ENCODE results near the gene PRKN. TPM values are rescaled to one million over a fixed set of nuclear protein-coding genes. Genes with fewer than 3 reads are reported as not detected.

Gene PRKN
- total and polyA plus RNA-seq, 2 donors (not counting 3 experiments of a cell fraction or from before 2014, with no cell fraction given) = 0.06 TPM; not detected in 1

DNA sequence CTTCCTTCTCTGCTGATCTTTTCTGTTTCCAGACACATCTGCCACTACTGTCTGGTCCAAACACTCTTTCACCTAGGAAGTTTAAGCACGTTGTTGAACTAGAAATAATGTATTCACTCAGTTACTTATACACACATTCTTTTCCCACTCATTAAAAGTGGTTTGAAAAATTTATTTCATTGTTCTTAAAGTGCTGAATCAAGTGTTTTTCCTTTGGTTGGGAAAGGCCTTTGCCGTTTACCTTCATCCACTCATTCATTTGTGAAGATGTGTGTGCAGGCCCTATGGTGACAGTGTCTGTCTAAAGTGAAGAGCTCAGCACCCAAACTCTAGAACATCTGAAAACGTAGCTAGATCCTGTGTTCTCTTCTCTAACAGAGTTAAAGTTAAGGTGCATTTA is 1389.6 kb downstream of the PRKN start:
- no peaks in the 10 kb centered on the region for H3K36me3 ChIP-seq (ENCODE audit: control insufficient read depth in 2 of 2, extremely low read depth in 1 of 2, insufficient read depth in 2 of 2, low read length in 2 of 2)
- no peaks in the 10 kb centered on the region for H3K79me2 ChIP-seq (ENCODE audit: control insufficient read depth, insufficient read depth, low read length)
- no peak for TF ChIP-seq MYC (IDR thresholded peaks at IDR 0.05; ENCODE audit: low read depth, low read length)
- TF ChIP-seq POLR2AphosphoS5 (IDR thresholded peaks at IDR 0.05; ENCODE audit: insufficient read depth, low read depth, low read length) = no peak
- TF ChIP-seq GATA2 (IDR thresholded peaks at IDR 0.05; ENCODE audit: insufficient read depth, insufficient read length, low read depth, low read length) = no peak
- TF ChIP-seq, protein P1, sequence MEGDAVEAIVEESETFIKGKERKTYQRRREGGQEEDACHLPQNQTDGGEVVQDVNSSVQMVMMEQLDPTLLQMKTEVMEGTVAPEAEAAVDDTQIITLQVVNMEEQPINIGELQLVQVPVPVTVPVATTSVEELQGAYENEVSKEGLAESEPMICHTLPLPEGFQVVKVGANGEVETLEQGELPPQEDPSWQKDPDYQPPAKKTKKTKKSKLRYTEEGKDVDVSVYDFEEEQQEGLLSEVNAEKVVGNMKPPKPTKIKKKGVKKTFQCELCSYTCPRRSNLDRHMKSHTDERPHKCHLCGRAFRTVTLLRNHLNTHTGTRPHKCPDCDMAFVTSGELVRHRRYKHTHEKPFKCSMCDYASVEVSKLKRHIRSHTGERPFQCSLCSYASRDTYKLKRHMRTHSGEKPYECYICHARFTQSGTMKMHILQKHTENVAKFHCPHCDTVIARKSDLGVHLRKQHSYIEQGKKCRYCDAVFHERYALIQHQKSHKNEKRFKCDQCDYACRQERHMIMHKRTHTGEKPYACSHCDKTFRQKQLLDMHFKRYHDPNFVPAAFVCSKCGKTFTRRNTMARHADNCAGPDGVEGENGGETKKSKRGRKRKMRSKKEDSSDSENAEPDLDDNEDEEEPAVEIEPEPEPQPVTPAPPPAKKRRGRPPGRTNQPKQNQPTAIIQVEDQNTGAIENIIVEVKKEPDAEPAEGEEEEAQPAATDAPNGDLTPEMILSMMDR (IDR thresholded peaks at IDR 0.05; ENCODE audit: extremely low read depth in 1 of 2, insufficient read depth in 1 of 2, low read depth in 1 of 2, low read length in 2 of 2) = no peak
- no peak for TF ChIP-seq EZH2 (IDR thresholded peaks at IDR 0.05; ENCODE audit: borderline replicate concordance, low read depth, low read length, severe bottlenecking)
- TF ChIP-seq, protein P2, sequence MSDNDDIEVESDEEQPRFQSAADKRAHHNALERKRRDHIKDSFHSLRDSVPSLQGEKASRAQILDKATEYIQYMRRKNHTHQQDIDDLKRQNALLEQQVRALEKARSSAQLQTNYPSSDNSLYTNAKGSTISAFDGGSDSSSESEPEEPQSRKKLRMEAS (IDR thresholded peaks at IDR 0.05; ENCODE audit: insufficient read depth, insufficient read length) = no peak
- TF ChIP-seq POLR2A (IDR thresholded peaks at IDR 0.05; ENCODE audit: low read depth, low read length) = no peak
- dilution Hi-C loops (cut with MboI; ENCODE audit: extremely low pct_ligation_motif_present, low sequenced_read_pairs) = no loop called here
- H4K20me1 ChIP-seq (replicated peaks; ENCODE audit: control insufficient read depth, extremely low read depth, insufficient read depth, low read length) = no peaks in the 10 kb centered on the region
- H3K27me3 ChIP-seq (ENCODE audit: control insufficient read depth in 2 of 2, insufficient read depth in 2 of 2, low read length in 2 of 2) = no peaks in the 10 kb centered on the region
- H3K4me3 ChIP-seq (replicated peaks in 1 of 3; ENCODE audit: insufficient read depth in 1 of 3, low read depth in 1 of 3, low read length in 3 of 3) = no peak overlapping the region
- no peak for FAIRE-seq
- H3K9ac ChIP-seq (replicated peaks; ENCODE audit: extremely low read depth, insufficient read depth, low read length) = no peak overlapping the region
- H3K4me1 ChIP-seq (ENCODE audit: control insufficient read depth, extremely low read depth, insufficient read depth, low read length) = no peaks in the 10 kb centered on the region
- no peaks in the 10 kb centered on the region for H3K9me1 ChIP-seq (replicated peaks; ENCODE audit: control insufficient read depth, extremely low read depth, insufficient read depth, low read length)
- intact Hi-C loops (cut with micrococcal nuclease) = loop anchor here (1.0 kb wide), 1 partner anchor 40 kb away; no protein-coding TSS in a partner anchor
- ChIA-PET CTCF (no interaction called here), POLR2A (no interaction called here)
- no TSS peak for BruUV-seq (replicated peaks)
- DNase-seq (ENCODE audit: low read depth, low spot score) = no peak
- H2AFZ ChIP-seq (ENCODE audit: low read depth, low read length) = no peak overlapping the region
- H3K27ac ChIP-seq (ENCODE audit: insufficient read depth, low read depth, low read length) = no peak overlapping the region
- no peak overlapping the region for H3K4me2 ChIP-seq (ENCODE audit: insufficient read depth, low read length)
- no peaks in the 10 kb centered on the region for H3K9me3 ChIP-seq (replicated peaks; ENCODE audit: control insufficient read depth, insufficient read depth, low read length)

All from endothelial cell of umbilical vein (primary cell).